Fibroblast of lung (primary cell): ENCODE results near the gene RPL10.

ENCODE experiments used
- CTCF ChIP-seq, 2 donors: IDR thresholded peaks in 1 of 2; conservative IDR thresholded peaks in 1 of 2; 1 replicate in 1 of 2; 2 replicates in 1 of 2; pipeline ENCODE4 v1.5.1; 2011 to 2012; ENCODE audit warnings: low read length in 2 of 2, control low read depth in 1 of 2, inconsistent platforms in 1 of 2, low read depth in 1 of 2, mild to moderate bottlenecking in 1 of 2
- EZH2 ChIP-seq: IDR thresholded peaks from 2 replicates; pipeline ENCODE4 v1.5.1; 2012; ENCODE audit warnings: low read length, control low read depth, mild to moderate bottlenecking; ENCODE audit errors: missing control alignments

GRCh38 chrX:154350429-154351182 is 47.6 kb upstream of the RPL10 start:
- TF ChIP-seq CTCF (conservative IDR thresholded peaks at IDR 0.05 in 1 of 2, IDR thresholded peaks at IDR 0.05 in 1 of 2; ENCODE audit: low read depth in 1 of 2, low read length in 2 of 2) (no peak), EZH2 (no peak)
